Tibial artery (tissue), 4 donors: ENCODE measurements around the gene CBARP.
"Not testable (repeated sequence)": the region's sequence is repeated elsewhere in the genome, so short reads cannot be mapped to it uniquely, and the experiment has no call there.

ENCODE experiments used
- DNase-seq, 2 donors: peaks; one replicate each; pipeline ENCODE4 v3.0.0-alpha.2; 2019
- H3K27ac ChIP-seq, 2 donors: fragments of 200-600 bp; sonication (generic) in 1 of 2; 1 replicate in 1 of 2; 2 replicates in 1 of 2; pipeline ENCODE4 v1.5.1; 2018 to 2019; ENCODE audit warnings: mild to moderate bottlenecking in 1 of 2
- H3K27me3 ChIP-seq, 2 donors: fragments of 200-600 bp; sonication (generic) in 1 of 2; one replicate each; pipeline versions ENCODE4 v1.5.1 to v1.6.0; 2016 to 2019
- H3K36me3 ChIP-seq, 3 donors: fragments of 200-600 bp; sonication (generic) in 2 of 3; one replicate each; pipeline ENCODE4 v1.5.1; 2016 to 2019; ENCODE audit warnings: mild to moderate bottlenecking in 2 of 3
- H3K4me1 ChIP-seq, 4 donors: fragments of 200-600 bp; sonication (generic) in 2 of 4; 1 replicate in 3 of 4; 2 replicates in 1 of 4; pipeline ENCODE4 v1.5.1; 2016 to 2019
- H3K4me3 ChIP-seq, 2 donors: fragments of 200-600 bp; sonication (generic) in 1 of 2; 1 replicate in 1 of 2; 2 replicates in 1 of 2; pipeline ENCODE4 v1.5.1; 2018 to 2019; ENCODE audit warnings: mild to moderate bottlenecking in 2 of 2
- H3K9me3 ChIP-seq, 3 donors: fragments of 200-600 bp; sonication (generic) in 1 of 3; one replicate each; pipeline ENCODE4 v1.5.1; 2016 to 2019
- intact Hi-C: fragments of 100-400 bp; cut with DNase I; formaldehyde crosslinking; loops from one replicate; pipeline ENCODE4 v1.15.0; 2023; ENCODE audit warnings: low total_unique reads
- TF ChIP-seq, protein P1 (sequence below), 2 experiments: fragments of 200-600 bp in 1 of 2; fragments of 450-650 bp in 1 of 2; IDR thresholded peaks; one replicate each; pipeline ENCODE4 v1.5.1; 2017 to 2019; ENCODE audit warnings: antibody characterized with exemption in 2 of 2, mild to moderate bottlenecking in 1 of 2, moderate library complexity in 1 of 2

CBARP gene

DNA sequence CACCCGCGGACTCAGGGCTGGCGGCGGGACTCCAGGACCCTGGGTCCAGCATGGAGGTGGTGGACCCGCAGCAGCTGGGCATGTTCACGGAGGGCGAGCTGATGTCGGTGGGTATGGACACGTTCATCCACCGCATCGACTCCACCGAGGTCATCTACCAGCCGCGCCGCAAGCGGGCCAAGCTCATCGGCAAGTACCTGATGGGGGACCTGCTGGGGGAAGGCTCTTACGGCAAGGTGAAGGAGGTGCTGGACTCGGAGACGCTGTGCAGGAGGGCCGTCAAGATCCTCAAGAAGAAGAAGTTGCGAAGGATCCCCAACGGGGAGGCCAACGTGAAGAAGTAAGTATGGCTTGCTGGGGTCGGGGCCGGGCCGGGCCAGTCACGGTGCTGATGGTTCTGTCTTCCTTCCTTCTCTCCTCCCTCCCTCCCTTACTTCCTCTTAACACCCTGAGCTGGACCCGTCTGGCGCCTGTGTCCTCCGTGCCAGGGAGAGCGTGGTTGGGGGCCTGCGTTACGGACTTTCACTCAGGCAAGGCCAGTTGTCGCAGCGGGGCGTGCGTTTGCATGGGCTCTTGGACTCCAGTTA is 30.8 kb downstream of the CBARP start:
- no peak for DNase-seq
- H3K27me3 ChIP-seq: no peaks in the 10 kb centered on the region
- H3K27ac ChIP-seq: peak overlapping the region; percentile 88
- intact Hi-C loops: no loop called here
- TF ChIP-seq, protein P1, sequence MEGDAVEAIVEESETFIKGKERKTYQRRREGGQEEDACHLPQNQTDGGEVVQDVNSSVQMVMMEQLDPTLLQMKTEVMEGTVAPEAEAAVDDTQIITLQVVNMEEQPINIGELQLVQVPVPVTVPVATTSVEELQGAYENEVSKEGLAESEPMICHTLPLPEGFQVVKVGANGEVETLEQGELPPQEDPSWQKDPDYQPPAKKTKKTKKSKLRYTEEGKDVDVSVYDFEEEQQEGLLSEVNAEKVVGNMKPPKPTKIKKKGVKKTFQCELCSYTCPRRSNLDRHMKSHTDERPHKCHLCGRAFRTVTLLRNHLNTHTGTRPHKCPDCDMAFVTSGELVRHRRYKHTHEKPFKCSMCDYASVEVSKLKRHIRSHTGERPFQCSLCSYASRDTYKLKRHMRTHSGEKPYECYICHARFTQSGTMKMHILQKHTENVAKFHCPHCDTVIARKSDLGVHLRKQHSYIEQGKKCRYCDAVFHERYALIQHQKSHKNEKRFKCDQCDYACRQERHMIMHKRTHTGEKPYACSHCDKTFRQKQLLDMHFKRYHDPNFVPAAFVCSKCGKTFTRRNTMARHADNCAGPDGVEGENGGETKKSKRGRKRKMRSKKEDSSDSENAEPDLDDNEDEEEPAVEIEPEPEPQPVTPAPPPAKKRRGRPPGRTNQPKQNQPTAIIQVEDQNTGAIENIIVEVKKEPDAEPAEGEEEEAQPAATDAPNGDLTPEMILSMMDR (IDR thresholded peaks at IDR 0.05): no peak
- H3K4me1 ChIP-seq: peaks cover 0 to 51% (median 35%) of the 10 kb centered on the region in 4 donors
- no peaks in the 10 kb centered on the region for H3K9me3 ChIP-seq
- H3K36me3 ChIP-seq: peaks cover 0 to 7% (median 0%) of the 10 kb centered on the region in 3 donors
- H3K4me3 ChIP-seq: peak overlapping the region; percentile 67 to 76

DNA sequence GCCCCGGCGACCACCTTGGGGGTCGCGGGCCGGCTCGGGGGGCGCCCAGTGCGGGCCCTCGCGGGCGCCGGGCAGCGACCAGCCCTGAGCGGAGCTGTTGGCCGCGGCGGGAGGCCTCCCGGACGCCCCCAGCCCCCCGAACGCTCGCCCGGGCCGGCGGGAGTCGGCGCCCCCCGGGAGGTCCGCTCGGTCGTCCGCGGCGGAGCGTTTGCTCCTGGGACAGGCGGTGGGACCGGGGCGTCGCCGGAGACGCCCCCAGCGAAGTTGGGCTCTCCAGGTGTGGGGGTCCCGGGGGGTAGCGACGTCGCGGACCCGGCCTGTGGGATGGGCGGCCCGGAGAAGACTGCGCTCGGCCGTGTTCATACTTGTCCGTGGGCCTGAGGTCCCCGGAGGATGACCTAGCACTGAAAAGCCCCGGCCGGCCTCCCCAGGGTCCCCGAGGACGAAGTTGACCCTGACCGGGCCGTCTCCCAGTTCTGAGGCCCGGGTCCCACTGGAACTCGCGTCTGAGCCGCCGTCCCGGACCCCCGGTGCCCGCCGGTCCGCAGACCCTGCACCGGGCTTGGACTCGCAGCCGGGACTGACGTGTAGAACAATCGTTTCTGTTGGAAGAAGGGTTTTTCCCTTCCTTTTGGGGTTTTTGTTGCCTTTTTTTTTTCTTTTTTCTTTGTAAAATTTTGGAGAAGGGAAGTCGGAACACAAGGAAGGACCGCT is 31.5 kb downstream of the CBARP start:
- Histone ChIP-seq H3K4me3 (peak overlapping the region; percentile 67 to 76), H3K9me3 (no peaks in the 10 kb centered on the region), H3K4me1 (peaks cover 0 to 46% (median 30%) of the 10 kb centered on the region in 4 donors), H3K27ac (peak overlapping the region; percentile 88), H3K36me3 (peaks cover 0 to 7% (median 0%) of the 10 kb centered on the region in 3 donors), H3K27me3 (no peaks in the 10 kb centered on the region)
- no peak for DNase-seq
- intact Hi-C loops: no loop called here
- TF ChIP-seq, protein P1 (IDR thresholded peaks at IDR 0.05): no peak

DNA sequence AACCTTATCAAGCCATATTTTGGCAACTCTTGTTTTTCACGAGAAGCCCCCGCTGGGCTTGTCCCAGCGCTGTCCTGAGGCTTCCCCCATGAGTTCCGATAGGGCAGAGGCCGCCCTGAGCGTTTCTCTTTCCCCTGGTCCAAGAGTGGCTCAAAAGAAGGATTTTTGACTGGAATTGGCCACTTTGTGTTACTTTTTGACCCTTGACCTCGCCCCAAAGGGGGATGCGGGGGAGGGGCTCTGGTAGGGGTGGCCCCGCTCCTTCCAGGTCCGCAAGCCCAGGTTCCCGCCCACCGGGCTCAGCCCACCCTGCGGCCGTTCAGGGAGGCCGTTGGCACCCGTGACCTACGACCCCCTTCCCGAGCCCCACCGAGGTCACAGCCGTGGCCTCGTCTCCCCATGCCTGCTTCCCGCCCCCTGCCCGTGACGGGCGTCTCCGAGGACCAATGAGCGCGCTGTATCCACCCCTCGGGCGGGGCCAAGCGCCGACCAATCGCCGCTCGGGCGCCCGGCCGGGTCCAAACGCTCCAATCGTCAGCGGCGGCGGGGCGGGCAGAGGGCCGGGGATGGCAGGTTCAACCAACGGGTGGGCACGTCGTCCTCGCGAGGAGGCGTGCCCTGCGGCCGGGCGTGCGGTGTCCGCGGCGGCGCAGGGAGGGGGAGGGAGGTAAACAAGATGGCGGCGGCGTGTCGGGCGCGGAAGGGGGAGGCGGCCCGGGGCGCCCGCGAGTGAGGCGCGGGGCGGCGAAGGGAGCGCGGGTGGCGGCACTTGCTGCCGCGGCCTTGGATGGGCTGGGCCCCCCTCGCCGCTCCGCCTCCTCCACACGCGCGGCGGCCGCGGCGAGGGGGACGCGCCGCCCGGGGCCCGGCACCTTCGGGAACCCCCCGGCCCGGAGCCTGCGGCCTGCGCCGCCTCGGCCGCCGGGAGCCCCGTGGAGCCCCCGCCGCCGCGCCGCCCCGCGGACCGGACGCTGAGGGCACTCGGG is 32.4 kb downstream of the CBARP start, which contains the start of gene STK11:
TSS of gene STK11 (plus strand) at position 665 of the 986 bp plus-strand sequence. CDS start 1,136 bp downstream, outside the sequence.
- peak; percentile 97 to 99 for DNase-seq
- Histone ChIP-seq H3K27me3 (no peaks in the 10 kb centered on the region), H3K4me3 (peak within 1 kb of the TSS; percentile 67 to 76), H3K4me1 (peaks cover 0 to 39% (median 26%) of the 10 kb centered on the region in 4 donors), H3K9me3 (no peaks in the 10 kb centered on the region), H3K27ac (peak within 1 kb of the TSS; percentile 88), H3K36me3 (peaks cover 0 to 7% (median 0%) of the 10 kb centered on the region in 3 donors)
- intact Hi-C loops: no loop called here
- TF ChIP-seq, protein P1 (IDR thresholded peaks at IDR 0.05): no peak

DNA sequence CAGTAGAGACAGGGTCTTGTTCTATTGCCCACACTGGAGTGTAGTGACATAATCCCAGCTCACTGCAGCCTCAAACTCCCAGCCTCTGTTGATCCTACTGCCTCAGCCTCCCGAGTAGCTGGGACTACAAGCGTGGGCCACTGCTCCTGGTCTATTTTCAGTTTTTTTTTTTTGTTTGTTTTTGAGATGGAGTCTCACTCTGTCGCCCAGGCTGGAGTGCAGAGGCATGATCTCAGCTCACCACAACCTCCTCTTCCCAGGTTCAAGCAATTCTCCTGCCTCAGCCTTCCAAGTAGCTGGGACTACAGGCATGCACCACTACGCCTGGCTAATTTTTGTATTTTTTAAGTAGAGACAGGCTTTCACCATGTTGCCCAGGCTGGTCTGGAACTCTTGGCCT is 37.2 kb downstream of the CBARP start:
- H3K9me3 ChIP-seq, H3K4me3 ChIP-seq, H3K36me3 ChIP-seq, H3K4me1 ChIP-seq, DNase-seq, H3K27ac ChIP-seq, intact Hi-C loops, H3K27me3 ChIP-seq: not testable (repeated sequence)

DNA sequence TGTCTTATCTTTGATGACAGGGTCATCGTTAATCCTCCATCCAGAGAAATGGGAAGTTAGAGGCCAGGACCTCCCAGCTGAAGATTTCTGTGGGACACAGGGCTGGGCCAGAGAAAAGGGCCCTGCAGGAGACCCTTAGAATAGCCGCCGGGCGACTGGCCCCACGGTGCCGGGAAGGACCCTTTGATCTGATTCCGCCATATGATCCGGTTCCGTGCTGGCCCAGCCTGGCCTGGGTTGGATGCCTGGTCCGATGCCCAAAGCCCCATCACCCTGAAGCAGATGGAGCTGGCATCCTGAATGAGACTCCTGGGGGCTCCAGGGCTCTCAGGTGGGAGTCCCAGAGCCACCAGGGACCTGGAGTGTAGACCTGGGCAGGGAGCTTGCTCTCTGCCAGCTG is 38.3 kb downstream of the CBARP start:
- TF ChIP-seq, protein P1 (IDR thresholded peaks at IDR 0.05): no peak
- intact Hi-C loops: no loop called here
- Histone ChIP-seq H3K9me3 (no peaks in the 10 kb centered on the region), H3K27ac (no peak overlapping the region), H3K27me3 (no peaks in the 10 kb centered on the region), H3K4me1 (no peaks in the 10 kb centered on the region), H3K36me3 (no peaks in the 10 kb centered on the region), H3K4me3 (no peak overlapping the region)
- no peak for DNase-seq
